HepG2 (cell line): ENCODE measurements around the gene KSR1. TPM values are rescaled to one million over a fixed set of nuclear protein-coding genes. Genes with fewer than 3 reads are reported as not detected.

Experiments used
- AKAP8 ChIP-seq: sonication (generic); formaldehyde crosslinking; IDR thresholded peaks from 2 replicates; pipeline ENCODE4 v1.5.1; 2020; ENCODE audit warnings: mild to moderate bottlenecking, missing genetic modification reagents
- BHLHE40 ChIP-seq: IDR thresholded peaks from 2 replicates; pipeline ENCODE4 v1.6.1; 2011; ENCODE audit warnings: low read length, improper control_type of control experiment
- CREB1 ChIP-seq, 2 experiments: fragments of 450-650 bp in 1 of 2; IDR thresholded peaks; 2 replicates each; pipeline ENCODE4 v1.6.1; 2016 to 2017; ENCODE audit warnings: control low read depth in 1 of 2, mild to moderate bottlenecking in 1 of 2, missing compliant biosample characterization in 1 of 2, missing genetic modification characterization in 1 of 2
- FOXA1 ChIP-seq, 2 experiments: fragments of 450-650 bp in 1 of 2; sonication (generic) in 1 of 2; formaldehyde crosslinking in 1 of 2; IDR thresholded peaks; 2 replicates each; pipeline versions ENCODE4 v1.4.0 to v1.6.1; 2016 to 2020; ENCODE audit warnings: missing genetic modification reagents in 1 of 2
- HNF4A ChIP-seq: sonication (generic); formaldehyde crosslinking; IDR thresholded peaks from 2 replicates; pipeline ENCODE4 v1.4.0; 2020; ENCODE audit warnings: missing genetic modification reagents
- MXD3 ChIP-seq: IDR thresholded peaks from 2 replicates; pipeline ENCODE4 v1.6.1; 2016; ENCODE audit warnings: mild to moderate bottlenecking, missing biosample characterization, missing genetic modification reagents
- MYPOP ChIP-seq: sonication (generic); formaldehyde crosslinking; IDR thresholded peaks from 2 replicates; pipeline ENCODE4 v1.8.1; 2023; ENCODE audit warnings: mild to moderate bottlenecking, moderate library complexity, missing genetic modification reagents
- NR3C1 ChIP-seq: sonication (generic); formaldehyde crosslinking; IDR thresholded peaks from 2 replicates; pipeline ENCODE4 v1.4.0; 2020; ENCODE audit warnings: missing genetic modification reagents
- SIN3B ChIP-seq: fragments of 150-350 bp; IDR thresholded peaks from 2 replicates; pipeline ENCODE4 v1.6.1; 2014; ENCODE audit warnings: low read length
- SP4 ChIP-seq: sonication (generic); formaldehyde crosslinking; IDR thresholded peaks from 2 replicates; pipeline ENCODE4 v1.8.1; 2023; ENCODE audit warnings: mild to moderate bottlenecking, missing genetic modification reagents
- THAP9 ChIP-seq: sonication (generic); formaldehyde crosslinking; IDR thresholded peaks from 2 replicates; pipeline ENCODE4; 2020; ENCODE audit warnings: missing genetic modification reagents, mild to moderate bottlenecking, borderline replicate concordance
- TOE1 ChIP-seq: sonication (generic); formaldehyde crosslinking; IDR thresholded peaks from 2 replicates; pipeline ENCODE4 v1.4.0; 2020; ENCODE audit warnings: mild to moderate bottlenecking, missing genetic modification reagents
- ZNF589 ChIP-seq: sonication (generic); formaldehyde crosslinking; conservative IDR thresholded peaks from 2 replicates; pipeline ENCODE4 v1.8.0; 2022; ENCODE audit warnings: mild to moderate bottlenecking, moderate library complexity, missing genetic modification reagents
- polyA plus RNA-seq, 8 experiments: library from polyadenylated mRNA; depleted of rRNA in 3 of 8; stranded (reverse) in 7 of 8; unstranded in 1 of 8; fragments of >200 nt; fragmentation: Illumina TruSeq in 4 of 8; extraction: Trizol in 4 of 8; gene quantifications; 2 replicates each; pipeline versions ENCODE4 v1.2.1 to v1.2.3, GENCODE V29; 2011 to 2016; ENCODE audit warnings: low read depth in 4 of 8, missing spikeins in 1 of 8, mixed read lengths in 1 of 8; ENCODE audit not compliant: insufficient read depth in 1 of 8
- total RNA-seq, 5 experiments: library from RNA; depleted of rRNA; stranded (reverse); fragments of >200 nt; fragmentation: Illumina TruSeq; extraction: Trizol; gene quantifications; 2 replicates each; pipeline ENCODE4 v1.2.3, GENCODE V29; 2016; ENCODE audit warnings: low read depth in 1 of 5
- TF ChIP-seq, protein P1 (sequence below): sonication (generic); formaldehyde crosslinking; IDR thresholded peaks from 2 replicates; pipeline ENCODE4 v1.4.0; 2020; ENCODE audit warnings: missing genetic modification reagents, borderline replicate concordance
- TF ChIP-seq, protein P2 (sequence below): sonication (generic); formaldehyde crosslinking; conservative IDR thresholded peaks from 2 replicates; pipeline ENCODE4 v1.4.0; 2020; ENCODE audit warnings: missing genetic modification reagents
- TF ChIP-seq, protein P3 (sequence below): fragments of 450-650 bp; IDR thresholded peaks from 2 replicates; pipeline ENCODE4 v1.6.1; 2016

Gene KSR1
- total and polyA plus RNA-seq, 2 of the 13 experiments (the other 11 are each of a cell fraction or from before 2014, with no cell fraction given): 10.1 to 16.6 TPM

DNA sequence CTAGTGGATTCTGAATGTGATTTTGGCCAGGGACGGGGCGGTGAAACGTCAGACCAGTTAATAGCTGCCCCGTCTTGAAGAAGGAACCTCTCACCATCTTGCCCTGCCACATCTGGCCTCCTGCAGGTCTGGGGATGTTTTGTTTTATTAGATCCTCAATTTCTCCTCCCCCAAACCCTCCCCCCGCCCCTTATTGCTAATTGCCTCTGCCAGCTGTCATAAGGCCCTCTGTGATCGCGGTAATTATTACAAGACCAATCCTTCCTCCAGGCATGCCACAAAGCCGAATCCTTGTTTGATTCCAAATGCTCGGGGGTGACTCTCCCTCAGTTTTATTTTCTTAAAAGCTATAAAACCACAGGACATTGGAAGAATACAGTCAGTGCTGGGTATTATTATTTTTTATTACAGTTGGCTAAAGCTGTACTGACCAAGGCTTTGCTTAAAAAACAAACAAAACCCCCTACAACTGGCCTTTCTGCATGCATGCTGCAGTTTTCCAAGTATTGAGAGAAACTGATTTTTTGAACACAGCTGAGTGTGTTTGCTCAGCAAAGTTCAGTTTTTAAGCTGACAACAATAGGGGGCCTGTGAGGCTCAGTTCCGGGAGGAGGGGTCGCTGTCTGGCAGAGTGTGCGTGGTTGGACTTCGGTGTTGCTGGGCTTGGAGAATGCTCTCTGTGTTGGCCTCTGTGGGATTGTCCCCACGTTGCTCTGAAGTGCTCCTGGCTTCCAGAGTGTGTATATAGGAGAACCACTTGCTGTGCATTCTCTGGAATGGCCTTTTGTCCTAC lies 1.7 kb downstream of the KSR1 start (continued):
- TF ChIP-seq, protein P1, sequence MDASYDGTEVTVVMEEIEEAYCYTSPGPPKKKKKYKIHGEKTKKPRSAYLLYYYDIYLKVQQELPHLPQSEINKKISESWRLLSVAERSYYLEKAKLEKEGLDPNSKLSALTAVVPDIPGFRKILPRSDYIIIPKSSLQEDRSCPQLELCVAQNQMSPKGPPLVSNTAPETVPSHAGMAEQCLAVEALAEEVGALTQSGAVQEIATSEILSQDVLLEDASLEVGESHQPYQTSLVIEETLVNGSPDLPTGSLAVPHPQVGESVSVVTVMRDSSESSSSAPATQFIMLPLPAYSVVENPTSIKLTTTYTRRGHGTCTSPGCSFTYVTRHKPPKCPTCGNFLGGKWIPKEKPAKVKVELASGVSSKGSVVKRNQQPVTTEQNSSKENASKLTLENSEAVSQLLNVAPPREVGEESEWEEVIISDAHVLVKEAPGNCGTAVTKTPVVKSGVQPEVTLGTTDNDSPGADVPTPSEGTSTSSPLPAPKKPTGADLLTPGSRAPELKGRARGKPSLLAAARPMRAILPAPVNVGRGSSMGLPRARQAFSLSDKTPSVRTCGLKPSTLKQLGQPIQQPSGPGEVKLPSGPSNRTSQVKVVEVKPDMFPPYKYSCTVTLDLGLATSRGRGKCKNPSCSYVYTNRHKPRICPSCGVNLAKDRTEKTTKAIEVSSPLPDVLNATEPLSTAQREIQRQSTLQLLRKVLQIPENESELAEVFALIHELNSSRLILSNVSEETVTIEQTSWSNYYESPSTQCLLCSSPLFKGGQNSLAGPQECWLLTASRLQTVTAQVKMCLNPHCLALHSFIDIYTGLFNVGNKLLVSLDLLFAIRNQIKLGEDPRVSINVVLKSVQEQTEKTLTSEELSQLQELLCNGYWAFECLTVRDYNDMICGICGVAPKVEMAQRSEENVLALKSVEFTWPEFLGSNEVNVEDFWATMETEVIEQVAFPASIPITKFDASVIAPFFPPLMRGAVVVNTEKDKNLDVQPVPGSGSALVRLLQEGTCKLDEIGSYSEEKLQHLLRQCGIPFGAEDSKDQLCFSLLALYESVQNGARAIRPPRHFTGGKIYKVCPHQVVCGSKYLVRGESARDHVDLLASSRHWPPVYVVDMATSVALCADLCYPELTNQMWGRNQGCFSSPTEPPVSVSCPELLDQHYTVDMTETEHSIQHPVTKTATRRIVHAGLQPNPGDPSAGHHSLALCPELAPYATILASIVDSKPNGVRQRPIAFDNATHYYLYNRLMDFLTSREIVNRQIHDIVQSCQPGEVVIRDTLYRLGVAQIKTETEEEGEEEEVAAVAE: no peak
- no peak for TF ChIP-seq SP4
- TF ChIP-seq, protein P2, sequence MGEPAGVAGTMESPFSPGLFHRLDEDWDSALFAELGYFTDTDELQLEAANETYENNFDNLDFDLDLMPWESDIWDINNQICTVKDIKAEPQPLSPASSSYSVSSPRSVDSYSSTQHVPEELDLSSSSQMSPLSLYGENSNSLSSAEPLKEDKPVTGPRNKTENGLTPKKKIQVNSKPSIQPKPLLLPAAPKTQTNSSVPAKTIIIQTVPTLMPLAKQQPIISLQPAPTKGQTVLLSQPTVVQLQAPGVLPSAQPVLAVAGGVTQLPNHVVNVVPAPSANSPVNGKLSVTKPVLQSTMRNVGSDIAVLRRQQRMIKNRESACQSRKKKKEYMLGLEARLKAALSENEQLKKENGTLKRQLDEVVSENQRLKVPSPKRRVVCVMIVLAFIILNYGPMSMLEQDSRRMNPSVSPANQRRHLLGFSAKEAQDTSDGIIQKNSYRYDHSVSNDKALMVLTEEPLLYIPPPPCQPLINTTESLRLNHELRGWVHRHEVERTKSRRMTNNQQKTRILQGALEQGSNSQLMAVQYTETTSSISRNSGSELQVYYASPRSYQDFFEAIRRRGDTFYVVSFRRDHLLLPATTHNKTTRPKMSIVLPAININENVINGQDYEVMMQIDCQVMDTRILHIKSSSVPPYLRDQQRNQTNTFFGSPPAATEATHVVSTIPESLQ (CRISPR knock-in tag): no peak
- no peak for TF ChIP-seq CREB1 (IDR thresholded peaks at IDR 0.05)
- no peak for TF ChIP-seq CREB1 (CRISPR knock-in tag; IDR thresholded peaks at IDR 0.05)
- no peak for TF ChIP-seq ZNF589
- no peak for TF ChIP-seq TOE1 (CRISPR knock-in tag)
- TF ChIP-seq MXD3 (CRISPR knock-in tag): no peak
- TF ChIP-seq FOXA1 (IDR thresholded peaks at IDR 0.05): no peak
- peak; percentile 58; the same call in 1 of the 2 replicates for TF ChIP-seq FOXA1 (CRISPR knock-in tag; IDR thresholded peaks at IDR 0.05)
- no peak for TF ChIP-seq AKAP8 (CRISPR knock-in tag)
- TF ChIP-seq NR3C1: no peak
- TF ChIP-seq BHLHE40: no peak
- TF ChIP-seq SIN3B: no peak
- TF ChIP-seq THAP9 (CRISPR knock-in tag): no peak
- no peak for TF ChIP-seq MYPOP (CRISPR knock-in tag)
- TF ChIP-seq HNF4A: peak; percentile 87
- TF ChIP-seq, protein P3, sequence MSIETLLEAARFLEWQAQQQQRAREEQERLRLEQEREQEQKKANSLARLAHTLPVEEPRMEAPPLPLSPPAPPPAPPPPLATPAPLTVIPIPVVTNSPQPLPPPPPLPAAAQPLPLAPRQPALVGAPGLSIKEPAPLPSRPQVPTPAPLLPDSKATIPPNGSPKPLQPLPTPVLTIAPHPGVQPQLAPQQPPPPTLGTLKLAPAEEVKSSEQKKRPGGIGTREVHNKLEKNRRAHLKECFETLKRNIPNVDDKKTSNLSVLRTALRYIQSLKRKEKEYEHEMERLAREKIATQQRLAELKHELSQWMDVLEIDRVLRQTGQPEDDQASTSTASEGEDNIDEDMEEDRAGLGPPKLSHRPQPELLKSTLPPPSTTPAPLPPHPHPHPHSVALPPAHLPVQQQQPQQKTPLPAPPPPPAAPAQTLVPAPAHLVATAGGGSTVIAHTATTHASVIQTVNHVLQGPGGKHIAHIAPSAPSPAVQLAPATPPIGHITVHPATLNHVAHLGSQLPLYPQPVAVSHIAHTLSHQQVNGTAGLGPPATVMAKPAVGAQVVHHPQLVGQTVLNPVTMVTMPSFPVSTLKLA: peak; percentile 37
